A549 treated with GW870086 at 1 μM for 4 hours (cell line): ENCODE measurements around the gene SRGAP1. TPM values are rescaled to one million over a fixed set of nuclear protein-coding genes. Genes with fewer than 3 reads are reported as not detected.

Source experiments
- total RNA-seq: library from RNA; stranded (reverse); fragments of 200-300 nt; extraction: Qiagen RNA extraction; gene quantifications from 5 replicates; pipeline ENCODE4 v1.2.3, GENCODE V29; 2022; ENCODE audit warnings: low read depth

The SRGAP1 gene
- 8.8 to 10.5 TPM (median 10.1 TPM) in 5 replicates for total RNA-seq

GRCh38 chr12:63844391-63845341 is at the start of gene SRGAP1:
Gene SRGAP1 (plus strand): TSS chr12:63844700. CDS start chr12:63844817, 117 bp downstream.

Other genes with a start within 250 kb of the SRGAP1 start
- gene DPY19L2, start 176.2 kb upstream of the SRGAP1 start, total RNA-seq: 1.2 to 1.8 TPM (median 1.6 TPM) in 5 replicates
- gene RXYLT1, start 64.8 kb upstream of the SRGAP1 start, total RNA-seq: 24.8 to 25.6 TPM (median 25.2 TPM) in 5 replicates